HepG2 (cell line): ENCODE results near the gene TNFRSF13B. TPM values are rescaled to one million over a fixed set of nuclear protein-coding genes. Genes with fewer than 3 reads are reported as not detected.

ENCODE experiments used
- ATAC-seq: fragments of 200-7000 bp; cut with Tn5 transposase; 3 replicates; pipeline ENCODE4 v1.9.1; 2020; ENCODE audit warnings: mild to moderate bottlenecking, moderate library complexity
- BruUV-seq: library from RNA; stranded (reverse); fragments of 400-500 nt; replicated peaks from 2 replicates; lab custom pipeline; 2021; lab: Mats Ljungman, UMichigan
- CTCF ChIA-PET: fragments of 300-600 bp; formaldehyde crosslinking; extraction: SDS; loops from one replicate; lab custom pipeline; 2021; ENCODE audit warnings: low total read pairs, inconsistent platforms, low intra/inter-chr PET ratio; lab: Yijun Ruan, JAX
- POLR2A ChIA-PET: fragments of 350-600 bp; sonication (Branson Sonifier 250); formaldehyde crosslinking; loops from one replicate; lab custom pipeline; 2020; ENCODE audit warnings: antibody characterized with exemption, inconsistent platforms; lab: Yijun Ruan, JAX
- DNase-seq: peaks from one replicate; pipeline ENCODE4 v3.0.0-alpha.2; 2015; ENCODE audit warnings: low spot score
- FAIRE-seq: peaks from 3 replicates; lab custom pipeline; 2011; peaks lifted over from hg19 to GRCh38; lab: Jason Lieb, UNC
- H2AFZ ChIP-seq: one replicate; pipeline ENCODE4 v1.6.1; 2011; ENCODE audit warnings: low read length, inconsistent platforms
- H3K27ac ChIP-seq: fragments of 300-600 bp; 3 replicates; pipeline ENCODE4 v1.8.0; 2011; ENCODE audit warnings: mixed run types, mild to moderate bottlenecking, mixed read lengths, low read length, inconsistent platforms; ENCODE audit not compliant: insufficient read depth; ENCODE audit errors: extremely low read length
- H3K27me3 ChIP-seq, 2 experiments: fragments of 200-600 bp in 1 of 2; 2 replicates in 1 of 2; 3 replicates in 1 of 2; pipeline versions ENCODE4 v1.6.0 to v1.8.0; 2011; ENCODE audit warnings: low read length in 2 of 2, mild to moderate bottlenecking in 2 of 2, moderate library complexity in 2 of 2, inconsistent platforms in 1 of 2; ENCODE audit not compliant: insufficient read depth in 2 of 2, control insufficient read depth in 1 of 2
- H3K36me3 ChIP-seq, 2 experiments: fragments of 200-600 bp in 1 of 2; replicated peaks in 1 of 2; 2 replicates in 1 of 2; 3 replicates in 1 of 2; pipeline versions ENCODE4 v1.5.1 to v1.8.0; 2011; ENCODE audit warnings: low read length in 2 of 2, inconsistent platforms in 1 of 2; ENCODE audit not compliant: insufficient read depth in 2 of 2, control insufficient read depth in 1 of 2
- H3K4me1 ChIP-seq: 2 replicates; pipeline ENCODE4 v1.5.1; 2012; ENCODE audit warnings: low read length, inconsistent platforms; ENCODE audit not compliant: insufficient read depth
- H3K4me2 ChIP-seq: 2 replicates; pipeline ENCODE4 v1.6.0; 2011; ENCODE audit warnings: low read depth, low read length, inconsistent platforms
- H3K4me3 ChIP-seq, 3 experiments: fragments of 200-600 bp in 1 of 3; sonication (generic), shearing (Covaris generic) in 1 of 3; replicated peaks in 1 of 3; 2 replicates each; pipeline ENCODE4 v1.5.1; 2011 to 2016; ENCODE audit warnings: low read length in 3 of 3, inconsistent platforms in 2 of 3, low read depth in 2 of 3, mild to moderate bottlenecking in 2 of 3, control low read depth in 1 of 3, mixed read lengths in 1 of 3; ENCODE audit not compliant: insufficient read depth in 1 of 3
- H3K79me2 ChIP-seq: one replicate; pipeline ENCODE4 v1.6.1; 2011; ENCODE audit warnings: low read length, inconsistent platforms; ENCODE audit not compliant: insufficient read depth
- H3K9ac ChIP-seq: 2 replicates; pipeline ENCODE4 v1.6.0; 2011; ENCODE audit warnings: mild to moderate bottlenecking, low read depth, low read length, inconsistent platforms; ENCODE audit not compliant: insufficient read depth
- H3K9me3 ChIP-seq: 2 replicates; pipeline ENCODE4 v1.5.1; 2012; ENCODE audit warnings: mild to moderate bottlenecking, low read length
- H4K20me1 ChIP-seq: 2 replicates; pipeline ENCODE4 v1.6.0; 2011; ENCODE audit warnings: inconsistent platforms, mild to moderate bottlenecking, low read length, moderate library complexity; ENCODE audit not compliant: insufficient read depth
- DNMT1 ChIP-seq: sonication (generic); formaldehyde crosslinking; IDR thresholded peaks from 2 replicates; pipeline ENCODE4 v1.5.1; 2020; ENCODE audit warnings: mild to moderate bottlenecking, missing genetic modification reagents
- MEIS2 ChIP-seq: sonication (generic); formaldehyde crosslinking; IDR thresholded peaks from 2 replicates; pipeline ENCODE4 v1.9.0; 2021; ENCODE audit warnings: mild to moderate bottlenecking, missing genetic modification reagents
- SP2 ChIP-seq: sonication (generic); formaldehyde crosslinking; IDR thresholded peaks from 2 replicates; pipeline ENCODE4 v1.5.1; 2020; ENCODE audit warnings: mild to moderate bottlenecking, missing genetic modification reagents
- TFDP2 ChIP-seq: sonication (generic); formaldehyde crosslinking; IDR thresholded peaks from 2 replicates; pipeline ENCODE4 v1.4.0; 2020; ENCODE audit warnings: missing genetic modification reagents
- ZNF597 ChIP-seq: sonication (generic); formaldehyde crosslinking; IDR thresholded peaks from 2 replicates; pipeline ENCODE4 v1.5.0; 2020; ENCODE audit warnings: missing genetic modification reagents
- ZSCAN25 ChIP-seq: sonication (generic); formaldehyde crosslinking; IDR thresholded peaks from 2 replicates; pipeline ENCODE4 v1.8.0; 2022; ENCODE audit warnings: mild to moderate bottlenecking, missing genetic modification reagents
- WGBS: methylation state at CpG from one replicate; pipeline ENCODE4 v1.1.6; 2017; ENCODE audit warnings: low lambda C conversion rate; 5-methylcytosine and 5-hydroxymethylcytosine counted together
- in situ Hi-C: cut with HindIII; loops from 2 replicates; pipeline ENCODE4 v1.10.0; 2017; ENCODE audit warnings: low pct_unique_long_range_greater_than_20kb; ENCODE audit not compliant: extremely low pct_ligation_motif_present
- intact Hi-C: fragments of 100-400 bp; cut with micrococcal nuclease; formaldehyde crosslinking; loops from one replicate; pipeline ENCODE4 v1.10.0; 2022; ENCODE audit not compliant: unreplicated experiment
- polyA plus RNA-seq, 8 experiments: library from polyadenylated mRNA; depleted of rRNA in 3 of 8; stranded (reverse) in 7 of 8; unstranded in 1 of 8; fragments of >200 nt; fragmentation: Illumina TruSeq in 4 of 8; extraction: Trizol in 4 of 8; gene quantifications; 2 replicates each; pipeline versions ENCODE4 v1.2.1 to v1.2.3, GENCODE V29; 2011 to 2016; ENCODE audit warnings: low read depth in 4 of 8, missing spikeins in 1 of 8, mixed read lengths in 1 of 8; ENCODE audit not compliant: insufficient read depth in 1 of 8
- total RNA-seq, 5 experiments: library from RNA; depleted of rRNA; stranded (reverse); fragments of >200 nt; fragmentation: Illumina TruSeq; extraction: Trizol; gene quantifications; 2 replicates each; pipeline ENCODE4 v1.2.3, GENCODE V29; 2016; ENCODE audit warnings: low read depth in 1 of 5
- TF ChIP-seq, protein P1 (sequence below): sonication (generic); formaldehyde crosslinking; IDR thresholded peaks from one replicate; pipeline ENCODE4 v1.5.1; 2020; ENCODE audit warnings: mild to moderate bottlenecking, missing genetic modification reagents; ENCODE audit errors: not compliant biosample characterization
- TF ChIP-seq, protein P2 (sequence below): sonication (generic); formaldehyde crosslinking; IDR thresholded peaks from 2 replicates; pipeline ENCODE4 v1.5.1; 2020; ENCODE audit warnings: mild to moderate bottlenecking, missing genetic modification reagents

The TNFRSF13B gene
- total and polyA plus RNA-seq, 2 of the 13 experiments (the other 11 are each of a cell fraction or from before 2014, with no cell fraction given): not detected

DNA sequence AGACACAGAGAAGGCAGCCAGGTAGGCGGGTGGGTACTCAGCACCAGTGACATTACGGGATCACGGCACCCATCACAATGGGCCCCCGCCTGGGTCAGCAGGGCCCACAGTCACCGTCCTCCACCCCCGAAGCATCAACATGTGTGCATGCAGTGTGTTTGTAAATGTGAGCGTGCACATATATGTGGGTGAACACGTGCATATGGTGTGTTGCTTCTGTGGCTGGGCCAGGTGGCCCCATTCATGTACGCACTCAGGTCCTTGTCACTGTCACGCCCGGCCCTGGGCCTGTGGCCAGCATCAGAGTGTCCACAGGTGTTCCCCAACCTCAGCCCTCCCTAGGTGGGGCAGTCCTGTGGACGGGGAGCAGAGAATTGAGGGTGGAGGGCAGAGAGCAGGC is 37.1 kb downstream of the TNFRSF13B start (continued):
- TF ChIP-seq, protein P1, sequence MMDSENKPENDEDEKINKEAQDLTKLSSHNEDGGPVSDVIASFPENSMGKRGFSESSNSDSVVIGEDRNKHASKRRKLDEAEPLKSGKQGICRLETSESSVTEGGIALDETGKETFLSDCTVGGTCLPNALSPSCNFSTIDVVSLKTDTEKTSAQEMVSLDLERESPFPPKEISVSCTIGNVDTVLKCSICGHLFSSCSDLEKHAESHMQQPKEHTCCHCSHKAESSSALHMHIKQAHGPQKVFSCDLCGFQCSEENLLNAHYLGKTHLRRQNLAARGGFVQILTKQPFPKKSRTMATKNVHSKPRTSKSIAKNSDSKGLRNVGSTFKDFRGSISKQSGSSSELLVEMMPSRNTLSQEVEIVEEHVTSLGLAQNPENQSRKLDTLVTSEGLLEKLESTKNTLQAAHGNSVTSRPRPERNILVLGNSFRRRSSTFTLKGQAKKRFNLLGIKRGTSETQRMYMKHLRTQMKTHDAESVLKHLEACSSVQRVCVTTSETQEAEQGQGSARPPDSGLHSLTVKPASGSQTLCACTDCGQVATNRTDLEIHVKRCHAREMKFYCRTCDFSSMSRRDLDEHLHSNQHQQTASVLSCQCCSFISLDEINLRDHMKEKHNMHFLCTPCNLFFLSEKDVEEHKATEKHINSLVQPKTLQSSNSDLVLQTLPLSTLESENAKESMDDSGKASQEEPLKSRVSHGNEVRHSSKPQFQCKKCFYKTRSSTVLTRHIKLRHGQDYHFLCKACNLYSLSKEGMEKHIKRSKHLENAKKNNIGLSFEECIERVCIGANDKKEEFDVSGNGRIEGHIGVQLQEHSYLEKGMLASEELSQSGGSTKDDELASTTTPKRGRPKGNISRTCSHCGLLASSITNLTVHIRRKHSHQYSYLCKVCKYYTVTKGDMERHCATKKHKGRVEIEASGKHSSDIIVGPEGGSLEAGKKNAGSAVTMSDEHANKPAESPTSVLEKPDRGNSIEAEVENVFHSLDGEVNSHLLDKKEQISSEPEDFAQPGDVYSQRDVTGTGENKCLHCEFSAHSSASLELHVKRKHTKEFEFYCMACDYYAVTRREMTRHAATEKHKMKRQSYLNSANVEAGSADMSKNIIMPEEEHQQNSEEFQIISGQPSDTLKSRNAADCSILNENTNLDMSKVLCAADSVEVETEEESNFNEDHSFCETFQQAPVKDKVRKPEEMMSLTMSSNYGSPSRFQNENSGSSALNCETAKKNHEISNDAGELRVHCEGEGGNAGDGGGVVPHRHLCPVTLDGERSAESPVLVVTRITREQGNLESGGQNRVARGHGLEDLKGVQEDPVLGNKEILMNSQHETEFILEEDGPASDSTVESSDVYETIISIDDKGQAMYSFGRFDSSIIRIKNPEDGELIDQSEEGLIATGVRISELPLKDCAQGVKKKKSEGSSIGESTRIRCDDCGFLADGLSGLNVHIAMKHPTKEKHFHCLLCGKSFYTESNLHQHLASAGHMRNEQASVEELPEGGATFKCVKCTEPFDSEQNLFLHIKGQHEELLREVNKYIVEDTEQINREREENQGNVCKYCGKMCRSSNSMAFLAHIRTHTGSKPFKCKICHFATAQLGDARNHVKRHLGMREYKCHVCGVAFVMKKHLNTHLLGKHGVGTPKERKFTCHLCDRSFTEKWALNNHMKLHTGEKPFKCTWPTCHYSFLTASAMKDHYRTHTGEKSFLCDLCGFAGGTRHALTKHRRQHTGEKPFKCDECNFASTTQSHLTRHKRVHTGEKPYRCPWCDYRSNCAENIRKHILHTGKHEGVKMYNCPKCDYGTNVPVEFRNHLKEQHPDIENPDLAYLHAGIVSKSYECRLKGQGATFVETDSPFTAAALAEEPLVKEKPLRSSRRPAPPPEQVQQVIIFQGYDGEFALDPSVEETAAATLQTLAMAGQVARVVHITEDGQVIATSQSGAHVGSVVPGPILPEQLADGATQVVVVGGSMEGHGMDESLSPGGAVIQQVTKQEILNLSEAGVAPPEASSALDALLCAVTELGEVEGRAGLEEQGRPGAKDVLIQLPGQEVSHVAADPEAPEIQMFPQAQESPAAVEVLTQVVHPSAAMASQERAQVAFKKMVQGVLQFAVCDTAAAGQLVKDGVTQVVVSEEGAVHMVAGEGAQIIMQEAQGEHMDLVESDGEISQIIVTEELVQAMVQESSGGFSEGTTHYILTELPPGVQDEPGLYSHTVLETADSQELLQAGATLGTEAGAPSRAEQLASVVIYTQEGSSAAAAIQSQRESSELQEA (CRISPR knock-in tag): no peak
- TF ChIP-seq MEIS2 (CRISPR knock-in tag) (no peak), ZSCAN25 (CRISPR knock-in tag) (no peak)

DNA sequence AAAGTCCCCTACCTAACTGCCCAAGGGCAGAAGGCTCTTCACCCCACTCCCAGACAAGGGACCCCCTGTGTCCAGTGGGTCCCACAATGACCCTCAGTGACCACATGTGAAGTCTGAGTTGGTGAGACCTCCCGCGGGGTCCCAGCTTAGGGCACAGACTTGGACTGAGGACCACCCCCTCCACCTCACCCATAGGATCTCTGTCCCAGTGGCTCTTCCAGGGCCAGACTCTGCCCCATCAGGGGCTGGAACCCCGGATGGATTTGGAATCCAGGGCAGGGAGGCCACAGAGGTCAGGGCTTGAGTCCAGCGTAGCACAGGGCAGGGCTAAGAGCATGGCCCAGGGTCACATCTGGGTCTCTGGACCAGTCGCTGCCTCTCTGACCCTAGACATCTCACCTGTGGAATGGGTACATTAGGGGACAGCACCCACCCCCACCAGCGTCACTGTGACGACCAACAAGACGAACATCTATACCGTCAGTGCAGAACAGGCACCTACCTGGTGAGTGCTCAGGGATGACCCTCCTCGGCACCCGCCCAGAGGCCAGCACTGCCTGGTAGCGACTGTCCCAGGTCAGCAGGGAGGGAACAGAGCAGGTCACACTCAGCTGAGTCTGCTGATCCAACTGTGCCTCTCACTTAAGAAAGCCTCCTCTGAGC is 37.7 kb downstream of the TNFRSF13B start:
- no peak overlapping the region for H3K4me3 ChIP-seq
- FAIRE-seq (no peak), ATAC-seq (no peak), DNase-seq (no peak)
- ChIA-PET POLR2A (no interaction called here), CTCF (no interaction called here)
- H2AFZ ChIP-seq: no peak overlapping the region
- no peak overlapping the region for H3K9ac ChIP-seq
- in situ Hi-C loops (no loop called here), intact Hi-C loops (no loop called here)
- H3K4me1 ChIP-seq: no peaks in the 10 kb centered on the region
- H4K20me1 ChIP-seq: no peaks in the 10 kb centered on the region
- peaks cover 8 to 71% of the 10 kb centered on the region in 2 experiments; a peak in 4 of 5 replicates for H3K27me3 ChIP-seq
- BruUV-seq: no TSS peak
- no peaks in the 10 kb centered on the region for H3K79me2 ChIP-seq
- WGBS: no CpG with 5 or more reads among the region's 12 CpGs
- no peak overlapping the region for H3K4me2 ChIP-seq
- H3K36me3 ChIP-seq: no peaks in the 10 kb centered on the region
- H3K27ac ChIP-seq: no peak overlapping the region
- H3K9me3 ChIP-seq: no peaks in the 10 kb centered on the region
- no peak for TF ChIP-seq DNMT1
- TF ChIP-seq SP2 (CRISPR knock-in tag): no peak
- TF ChIP-seq TFDP2 (CRISPR knock-in tag): no peak
- no peak for TF ChIP-seq ZNF597 (CRISPR knock-in tag)
- TF ChIP-seq, protein P2, sequence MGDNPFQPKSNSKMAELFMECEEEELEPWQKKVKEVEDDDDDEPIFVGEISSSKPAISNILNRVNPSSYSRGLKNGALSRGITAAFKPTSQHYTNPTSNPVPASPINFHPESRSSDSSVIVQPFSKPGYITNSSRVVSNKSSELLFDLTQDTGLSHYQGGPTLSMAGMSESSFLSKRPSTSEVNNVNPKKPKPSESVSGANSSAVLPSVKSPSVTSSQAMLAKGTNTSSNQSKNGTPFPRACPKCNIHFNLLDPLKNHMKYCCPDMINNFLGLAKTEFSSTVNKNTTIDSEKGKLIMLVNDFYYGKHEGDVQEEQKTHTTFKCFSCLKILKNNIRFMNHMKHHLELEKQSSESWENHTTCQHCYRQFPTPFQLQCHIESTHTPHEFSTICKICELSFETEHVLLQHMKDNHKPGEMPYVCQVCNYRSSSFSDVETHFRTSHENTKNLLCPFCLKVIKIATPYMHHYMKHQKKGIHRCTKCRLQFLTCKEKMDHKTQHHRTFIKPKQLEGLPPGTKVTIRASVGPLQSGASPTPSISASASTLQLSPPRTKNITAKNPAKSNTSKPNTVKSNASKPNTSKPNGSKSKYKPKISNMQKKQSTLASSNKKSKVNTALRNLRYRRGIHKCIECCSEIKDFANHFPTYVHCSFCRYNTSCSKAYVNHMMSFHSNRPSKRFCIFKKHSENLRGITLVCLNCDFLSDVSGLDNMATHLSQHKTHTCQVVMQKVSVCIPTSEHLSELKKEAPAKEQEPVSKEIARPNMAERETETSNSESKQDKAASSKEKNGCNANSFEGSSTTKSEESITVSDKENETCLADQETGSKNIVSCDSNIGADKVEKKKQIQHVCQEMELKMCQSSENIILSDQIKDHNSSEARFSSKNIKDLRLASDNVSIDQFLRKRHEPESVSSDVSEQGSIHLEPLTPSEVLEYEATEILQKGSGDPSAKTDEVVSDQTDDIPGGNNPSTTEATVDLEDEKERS (CRISPR knock-in tag): no peak
